ENCODE results near the gene ZNF780A. TPM values are rescaled to one million over a fixed set of nuclear protein-coding genes. Genes with fewer than 3 reads are reported as not detected.

Gene ZNF780A
- total and polyA plus RNA-seq, 2 of the 8 experiments (the other 6 are each of a cell fraction or from before 2014, with no cell fraction given) = 3.5 to 12.0 TPM

GRCh38 chr19:40078377-40078776 lies 12.4 kb downstream of the ZNF780A start:
- Histone ChIP-seq H3K4me2 (ENCODE audit: insufficient read depth in 1 of 2, low read depth in 2 of 2, low read length in 2 of 2) (no peak overlapping the region), H3K9ac (replicated peaks in 1 of 4; ENCODE audit: extremely low read depth in 1 of 4, low read depth in 3 of 4, low read length in 3 of 4) (no peak overlapping the region), H3K79me1 (ENCODE audit: low read depth, low read length) (no peaks in the 10 kb centered on the region), H2BK5ac (ENCODE audit: low read depth, low read length) (no peak overlapping the region), H4K8ac (ENCODE audit: extremely low read depth, insufficient read depth, low read length) (no peak overlapping the region), H2BK15ac (ENCODE audit: low read length) (no peak overlapping the region), H2AK5ac (ENCODE audit: low read depth, low read length) (no peak overlapping the region), H3K4me3 (ENCODE audit: extremely low read depth in 1 of 4, insufficient read depth in 2 of 4, low read depth in 3 of 4, low read length in 4 of 4) (no peak overlapping the region), H3K9me3 (ENCODE audit: insufficient read depth in 2 of 2, low read depth in 1 of 2, low read length in 1 of 2) (peaks cover 33 to 37% of the 10 kb centered on the region in 2 experiments), H3K4me1 (replicated peaks in 1 of 4; ENCODE audit: control insufficient read depth in 3 of 4, insufficient read depth in 4 of 4, low read length in 3 of 4) (no peaks in the 10 kb centered on the region), H3K27me3 (replicated peaks in 1 of 4; ENCODE audit: control insufficient read depth in 3 of 4, extremely low read depth in 1 of 4, insufficient read depth in 3 of 4, low read length in 3 of 4) (no peaks in the 10 kb centered on the region), H4K5ac (ENCODE audit: insufficient read length, low read depth, low read length) (no peak overlapping the region), H2BK120ac (replicated peaks; ENCODE audit: low read depth, low read length) (no peak overlapping the region), H3K79me2 (ENCODE audit: control insufficient read depth in 1 of 2, insufficient read depth in 2 of 2, low read length in 2 of 2) (no peaks in the 10 kb centered on the region), H3K23ac (ENCODE audit: insufficient read length) (no peak overlapping the region), H4K20me1 (replicated peaks in 1 of 2; ENCODE audit: control insufficient read depth in 1 of 2, insufficient read depth in 2 of 2, low read length in 2 of 2) (no peaks in the 10 kb centered on the region), H2AFZ (ENCODE audit: low read length) (no peak overlapping the region), H3K56ac (replicated peaks; ENCODE audit: insufficient read length, low read depth, low read length) (no peak overlapping the region), H3K36me3 (ENCODE audit: control insufficient read depth in 2 of 4, insufficient read depth in 4 of 4, low read length in 3 of 4) (peaks cover 2 to 67% (median 45%) of the 10 kb centered on the region in 4 experiments; a peak in 7 of 8 replicates), H4K91ac (replicated peaks; ENCODE audit: insufficient read length, low read length) (no peak overlapping the region), H3K4ac (replicated peaks; ENCODE audit: insufficient read length, low read depth, low read length) (no peak overlapping the region), H3K23me2 (ENCODE audit: low read depth, low read length) (no peaks in the 10 kb centered on the region; the same call in 1 of the 2 replicates), H2BK12ac (ENCODE audit: low read depth, low read length) (no peak overlapping the region), H3K18ac (ENCODE audit: extremely low read depth, low read length) (no peak overlapping the region), H3K27ac (ENCODE audit: low read depth, low read length) (no peak overlapping the region), H3K14ac (ENCODE audit: insufficient read length) (no peak overlapping the region), H2BK20ac (ENCODE audit: low read length) (no peak overlapping the region)
- DNase-seq (ENCODE audit: low read depth in 1 of 2, low spot score in 2 of 2) = no peak
- no peak for TF ChIP-seq SP4 (IDR thresholded peaks at IDR 0.05; ENCODE audit: low read length)
- TF ChIP-seq RNF2 (IDR thresholded peaks at IDR 0.05; ENCODE audit: borderline replicate concordance, low read depth, low read length, missing control alignments, poor library complexity, severe bottlenecking) = no peak
- POLR2A ChIA-PET (ENCODE audit: partially characterized antibody) = no interaction called here
- CTCF ChIA-PET (ENCODE audit: partially characterized antibody) = no interaction called here
- no peak for FAIRE-seq
- whole genome bisulfite sequencing, 2 experiments (ENCODE audit: extremely low coverage in 1 of 2, insufficient coverage in 1 of 2, insufficient read length in 1 of 2, insufficient replicate concordance in 2 of 2, low coverage in 1 of 2, low lambda C conversion rate in 2 of 2, missing lambda C conversion rate in 1 of 2) = 94% methylated on average over 1 of the region's 1 CpG; no CpG with 5 or more reads in 1 of the 2 experiments

Data from H1 (cell line).